Stimulated activated CD4-positive, alpha-beta T cell treated with anti-CD3 and anti-CD28 coated beads, Interleukin-4, amount 100 ng/mL, for 48 hours (primary cell): ENCODE data around the gene SNX1.

Source experiments
- DNase-seq, 2 donors: peaks; one replicate each; pipeline ENCODE4 v3.0.0-alpha.2; 2020; ENCODE audit warnings: low read depth in 2 of 2

The SNX1 gene

DNA sequence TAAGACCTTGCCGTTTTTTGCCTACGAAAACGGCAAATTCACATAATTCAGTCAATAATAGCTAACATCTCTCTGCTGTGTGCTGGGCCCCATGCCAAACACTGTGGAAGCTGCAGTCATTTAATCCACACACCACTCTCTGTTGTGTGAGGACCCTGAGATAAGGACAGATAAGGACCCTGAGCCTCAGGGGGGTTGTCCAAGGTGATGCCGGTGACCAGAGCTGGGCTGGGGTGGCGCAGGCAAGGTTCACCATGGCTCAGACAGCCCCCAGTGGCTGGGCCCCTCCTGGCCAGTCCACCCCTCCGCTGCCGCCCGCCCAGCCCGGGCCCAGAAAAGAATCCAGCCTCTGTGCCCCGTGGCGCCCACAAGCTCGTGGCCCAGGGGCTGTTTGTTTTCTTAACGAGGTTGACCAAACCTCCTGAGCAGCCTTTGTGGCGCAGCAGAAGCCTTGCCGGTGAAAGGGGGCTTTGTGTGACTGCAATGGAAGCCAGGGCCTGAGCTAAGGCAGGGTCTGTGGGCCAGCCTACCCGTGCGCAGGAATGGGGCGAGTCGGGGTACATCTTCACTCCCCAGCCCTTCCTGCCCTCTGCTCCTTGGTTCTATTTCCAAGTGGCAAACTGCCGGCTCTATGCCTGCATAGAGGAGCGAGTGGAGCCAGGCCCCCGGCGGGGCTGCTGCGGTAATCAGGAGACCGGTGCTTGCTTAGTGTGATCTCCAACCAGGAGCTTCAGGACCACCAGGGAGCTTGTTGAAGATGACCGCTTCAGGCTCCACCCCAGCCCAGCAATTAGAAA is 51.3 kb downstream of the SNX1 start:
- no peak for DNase-seq

DNA sequence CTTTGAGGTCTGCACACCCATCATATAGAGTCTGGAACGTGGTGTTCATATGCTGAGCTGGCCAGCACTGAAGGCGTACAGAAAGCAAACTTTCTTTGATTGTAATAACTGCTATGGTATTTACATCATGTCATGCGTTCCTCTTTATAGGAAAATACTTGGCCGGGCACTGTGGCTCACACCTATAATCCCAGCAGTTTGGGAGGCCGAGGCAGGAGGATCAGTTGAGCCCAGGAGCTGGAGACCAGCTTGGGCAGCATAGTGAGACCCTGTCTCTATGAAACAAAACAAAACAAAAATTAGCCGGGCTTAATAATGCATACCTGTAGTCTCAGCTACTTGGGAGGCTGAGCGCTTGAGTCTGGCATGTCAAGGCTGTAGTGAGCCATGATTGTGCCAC is 52.4 kb downstream of the SNX1 start:
- DNase-seq: no peak

DNA sequence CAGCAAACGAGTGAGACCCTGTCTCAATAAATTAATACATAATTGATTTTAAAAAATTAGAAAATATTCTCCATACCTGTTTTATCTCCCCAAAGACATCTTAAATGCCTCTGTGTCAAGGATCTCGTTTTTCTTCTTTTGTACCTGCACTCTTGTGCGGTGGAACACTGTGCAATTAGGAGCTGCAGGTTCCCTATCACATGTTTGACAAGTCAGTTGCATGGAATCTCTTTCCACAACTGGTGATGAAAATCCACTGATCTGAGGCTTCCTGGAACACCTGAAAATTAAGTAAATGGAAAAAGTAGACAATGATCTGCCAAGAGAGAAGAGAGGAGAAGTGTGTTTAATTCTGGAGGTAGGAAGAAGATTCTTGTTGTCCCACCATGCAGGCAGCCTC is 52.8 kb downstream of the SNX1 start:
- DNase-seq: no peak

DNA sequence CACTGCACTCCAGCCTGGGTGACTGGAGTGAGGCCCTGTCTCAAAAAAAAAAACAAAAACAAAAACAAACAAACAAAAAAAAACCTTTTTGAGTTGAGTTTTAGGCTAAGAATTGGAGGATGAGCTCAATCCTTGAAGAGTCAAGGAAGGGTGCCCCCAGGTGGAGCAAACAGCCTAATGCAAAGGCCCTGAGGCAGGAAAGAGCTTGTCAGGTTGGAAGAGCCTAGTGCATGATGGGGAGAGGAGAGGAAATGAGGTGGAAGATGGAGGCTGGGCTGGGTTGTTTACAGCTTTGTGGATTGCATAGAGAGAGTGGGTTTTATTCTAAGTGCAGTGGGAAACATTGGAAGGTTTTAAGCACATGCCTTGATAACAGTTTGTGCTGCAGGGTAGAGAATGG is 53.6 kb downstream of the SNX1 start:
- no peak for DNase-seq

DNA sequence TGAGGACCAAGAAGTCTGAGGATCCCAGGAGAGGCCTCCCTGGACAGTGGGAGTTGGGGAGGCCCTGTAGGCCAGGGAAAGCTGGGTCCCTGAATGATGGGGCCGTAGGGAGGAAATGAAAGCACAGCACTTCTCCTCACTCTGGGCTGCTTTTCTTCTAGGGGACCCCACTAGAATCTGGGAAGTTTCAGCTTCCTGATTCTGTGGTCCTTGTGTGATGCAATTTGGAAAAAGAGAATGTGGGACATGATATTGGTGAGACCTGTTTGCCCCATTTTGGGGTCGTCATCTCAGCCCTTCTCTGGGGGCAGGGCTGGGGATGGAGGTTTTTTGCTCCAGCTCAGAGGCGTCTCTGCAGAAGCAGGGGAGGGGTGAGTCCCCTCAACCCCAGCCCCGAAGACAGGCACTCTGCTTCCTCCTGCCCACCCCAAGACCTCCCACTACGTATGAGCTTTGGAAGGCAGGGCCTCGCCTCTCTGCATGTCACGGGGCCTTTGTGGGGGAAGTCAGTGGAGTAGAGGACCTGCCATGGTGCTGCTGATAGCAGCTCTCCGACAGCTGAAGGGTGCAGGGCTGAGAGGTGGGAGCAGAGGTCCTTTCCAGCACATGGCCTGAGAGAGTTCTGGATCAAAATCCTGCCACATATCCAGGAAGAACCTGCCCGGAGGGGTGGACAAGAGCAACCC is 54.3 kb downstream of the SNX1 start:
- DNase-seq: no peak

DNA sequence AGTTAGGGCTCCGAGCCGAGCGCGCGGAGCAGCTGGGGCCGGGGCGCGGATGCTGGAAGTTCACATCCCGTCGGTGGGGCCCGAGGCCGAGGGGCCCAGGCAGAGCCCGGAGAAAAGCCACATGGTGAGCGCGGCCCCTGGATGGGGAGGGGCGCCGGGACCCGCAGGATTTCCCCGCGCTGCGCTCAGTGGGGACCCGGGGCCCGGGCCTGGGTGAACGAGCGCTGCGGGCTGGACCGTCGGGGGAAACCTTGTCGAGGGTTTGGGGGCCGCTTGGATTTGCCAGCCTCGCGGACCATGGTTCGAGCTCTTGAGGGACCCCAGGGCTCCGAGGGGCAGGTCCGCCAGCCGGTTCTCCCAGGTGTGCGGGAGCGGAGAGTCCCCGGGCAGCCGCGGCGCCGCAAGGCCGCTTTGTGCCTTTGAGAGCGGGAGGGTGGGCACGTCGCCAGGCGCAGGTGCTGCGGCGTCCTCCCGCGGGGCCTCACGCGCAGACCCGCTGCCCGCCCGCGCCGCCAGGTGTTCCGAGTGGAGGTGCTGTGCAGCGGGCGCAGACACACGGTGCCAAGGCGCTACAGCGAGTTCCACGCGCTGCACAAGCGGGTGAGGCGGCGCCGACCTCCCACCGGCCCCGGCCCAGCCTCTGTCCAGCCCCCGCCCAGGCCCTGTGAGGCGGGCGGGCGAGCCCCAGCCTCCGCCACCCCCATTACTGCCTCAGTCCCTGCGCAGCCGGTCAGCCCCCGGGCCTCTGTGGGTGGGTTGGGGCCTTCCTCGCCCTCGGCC is 56.1 kb downstream of the SNX1 start, which contains the start of gene SNX22:
TSS of gene SNX22 (plus strand) at position 5 of the 780 bp plus-strand sequence. CDS start at position 50, 45 bp downstream.
- no peak for DNase-seq

DNA sequence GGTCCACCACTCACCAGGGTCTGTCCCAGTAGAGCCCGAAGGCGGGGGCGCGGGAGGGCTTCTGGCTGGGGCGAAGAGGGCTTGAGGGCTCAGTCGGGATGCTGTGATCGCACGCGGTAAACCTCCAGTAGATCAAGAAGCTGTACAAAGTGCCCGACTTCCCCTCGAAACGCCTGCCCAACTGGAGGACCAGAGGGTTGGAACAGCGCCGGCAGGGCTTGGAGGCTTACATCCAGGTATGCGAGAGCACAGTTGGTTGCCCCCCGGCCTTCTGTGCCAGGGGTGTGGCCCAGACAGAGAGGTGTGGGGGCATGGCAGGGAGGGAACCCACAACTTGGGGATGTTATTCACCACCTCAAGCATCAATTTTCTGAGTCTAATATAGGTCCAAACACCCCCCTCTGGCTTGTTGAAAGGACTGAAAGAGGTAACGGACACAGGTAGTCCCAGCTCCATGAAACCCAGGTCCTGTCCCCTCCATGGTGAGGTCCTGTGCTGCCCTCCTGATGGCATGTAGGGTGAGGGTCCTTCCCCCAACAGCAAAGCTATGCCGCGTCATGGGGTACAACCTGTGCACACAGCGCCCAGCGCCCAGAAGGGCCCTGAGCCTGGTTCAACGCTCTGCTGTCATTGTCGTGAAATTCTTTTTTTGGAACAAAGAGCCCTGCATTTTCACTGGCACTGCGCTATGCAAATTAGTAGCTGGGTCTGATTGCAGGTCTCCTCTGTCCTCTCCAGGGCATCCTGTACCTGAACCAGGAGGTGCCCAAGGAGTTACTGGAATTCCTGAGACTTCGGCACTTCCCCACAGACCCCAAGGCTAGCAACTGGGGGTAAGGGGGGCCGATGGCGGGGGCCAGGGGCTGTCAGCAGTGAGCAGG is 57.0 kb downstream of the SNX1 start:
- DNase-seq: no peak

DNA sequence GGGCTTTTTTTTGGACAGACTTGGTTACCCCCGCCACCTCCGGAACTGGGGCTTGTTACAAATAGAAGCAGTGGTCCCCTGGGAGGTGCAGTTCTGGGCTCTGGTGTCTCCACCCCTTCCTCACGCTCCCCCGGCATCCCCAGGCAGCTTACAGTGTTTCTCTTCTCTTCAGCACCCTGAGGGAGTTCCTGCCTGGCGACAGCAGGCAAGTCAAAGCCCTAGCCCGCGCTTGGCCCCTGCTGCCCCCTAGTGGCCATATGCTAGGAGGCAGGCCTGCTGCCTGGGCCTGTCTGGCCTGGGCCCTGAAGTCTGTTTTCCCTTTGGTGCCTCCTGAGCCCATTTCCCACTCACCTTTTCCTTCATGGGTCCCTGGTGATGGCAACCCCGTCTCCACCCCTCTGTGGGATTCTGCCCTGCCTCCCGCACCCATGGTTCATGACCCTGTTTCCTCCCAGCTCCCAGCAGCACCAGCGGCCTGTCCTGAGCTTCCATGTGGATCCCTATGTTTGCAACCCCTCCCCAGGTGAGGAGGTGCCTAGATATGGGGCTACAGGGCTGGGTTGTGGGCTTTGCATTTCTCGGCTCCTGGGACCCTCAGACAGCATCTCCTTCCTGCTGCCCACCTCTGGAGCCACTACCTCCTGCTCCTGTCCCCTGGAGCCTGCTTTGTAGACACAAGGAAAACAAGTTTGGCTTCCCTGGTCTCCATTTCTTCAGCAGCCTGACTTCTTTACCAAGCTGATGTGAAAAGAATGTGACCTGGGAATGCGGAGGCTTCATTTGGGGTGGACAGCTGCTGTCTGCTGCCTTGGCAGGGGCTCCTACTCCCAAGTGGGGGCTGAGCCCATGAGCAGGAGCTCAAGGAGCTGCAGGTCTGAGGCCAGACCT is 57.9 kb downstream of the SNX1 start:
- DNase-seq: peak; percentile 90 to 97

DNA sequence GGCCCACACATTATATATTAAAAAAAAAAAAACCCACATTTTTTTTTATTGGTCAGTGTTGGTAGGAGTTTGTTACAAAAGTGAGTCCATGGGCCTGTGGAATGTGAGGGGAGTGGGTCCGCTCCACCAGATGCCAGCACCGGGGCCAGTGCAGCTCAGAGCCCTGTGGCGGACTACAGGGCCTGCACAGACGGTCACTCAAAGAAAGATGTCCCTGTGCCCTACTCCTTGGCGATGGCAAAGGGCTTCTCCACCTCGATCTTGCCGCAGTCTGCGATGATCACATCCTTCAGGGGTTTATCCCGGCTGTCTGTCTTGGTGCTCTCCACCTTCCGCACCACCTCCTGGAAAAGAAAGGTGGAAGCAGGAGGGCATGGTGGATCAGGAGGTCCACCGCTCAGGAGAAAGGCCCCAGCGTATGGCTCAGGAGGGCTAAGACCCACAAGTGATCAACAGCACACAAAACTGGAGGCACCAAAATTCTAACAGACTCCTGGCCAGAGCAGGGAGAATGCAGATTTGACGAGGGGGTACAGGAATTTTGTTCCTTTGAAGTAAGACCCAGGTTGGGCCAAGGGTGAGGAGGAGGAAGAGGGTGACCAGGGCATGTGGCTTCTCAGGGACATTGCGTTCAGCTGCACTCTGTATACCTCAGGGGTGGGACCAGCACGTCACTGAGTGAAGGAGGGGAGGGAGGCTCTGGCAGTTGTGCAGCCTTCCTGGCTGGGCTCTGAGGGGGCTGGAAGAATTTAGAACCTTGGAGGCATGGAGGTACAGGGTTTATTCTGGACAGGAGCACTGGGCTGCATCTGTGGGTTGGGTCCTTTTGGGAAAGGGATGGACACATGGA is 60.2 kb downstream of the SNX1 start:
- DNase-seq: no peak

DNA sequence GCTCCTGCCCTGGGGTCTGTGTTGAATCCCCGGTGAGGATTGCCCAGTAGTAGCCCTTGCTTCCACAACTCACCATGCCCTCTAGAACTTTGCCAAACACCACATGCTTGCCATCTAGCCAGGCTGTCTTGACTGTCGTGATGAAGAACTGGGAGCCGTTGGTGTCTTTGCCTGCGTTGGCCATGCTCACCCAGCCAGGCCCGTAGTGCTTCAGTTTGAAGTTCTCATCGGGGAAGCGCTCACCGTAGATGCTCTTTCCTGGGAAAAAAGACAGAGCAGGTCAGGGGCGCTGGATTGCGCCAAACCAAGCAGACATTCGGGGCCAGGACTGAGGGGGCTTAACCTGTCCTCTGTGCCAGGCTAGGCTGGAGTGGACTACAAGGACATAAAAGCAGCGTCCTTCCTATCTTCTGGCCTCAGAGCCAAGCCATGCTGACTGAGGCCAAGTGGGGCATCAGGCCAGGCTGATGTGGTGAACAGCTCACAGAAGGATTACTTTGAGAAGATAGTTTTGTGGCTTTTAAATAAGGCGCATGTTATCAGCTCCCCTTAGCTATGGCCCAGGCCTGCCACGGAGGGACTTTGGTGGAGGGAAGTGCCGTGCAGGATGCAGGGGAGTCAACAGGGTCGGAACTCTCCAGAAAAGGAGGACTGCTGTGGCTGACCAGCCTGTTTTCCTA is 61.0 kb downstream of the SNX1 start:
- DNase-seq: no peak

DNA sequence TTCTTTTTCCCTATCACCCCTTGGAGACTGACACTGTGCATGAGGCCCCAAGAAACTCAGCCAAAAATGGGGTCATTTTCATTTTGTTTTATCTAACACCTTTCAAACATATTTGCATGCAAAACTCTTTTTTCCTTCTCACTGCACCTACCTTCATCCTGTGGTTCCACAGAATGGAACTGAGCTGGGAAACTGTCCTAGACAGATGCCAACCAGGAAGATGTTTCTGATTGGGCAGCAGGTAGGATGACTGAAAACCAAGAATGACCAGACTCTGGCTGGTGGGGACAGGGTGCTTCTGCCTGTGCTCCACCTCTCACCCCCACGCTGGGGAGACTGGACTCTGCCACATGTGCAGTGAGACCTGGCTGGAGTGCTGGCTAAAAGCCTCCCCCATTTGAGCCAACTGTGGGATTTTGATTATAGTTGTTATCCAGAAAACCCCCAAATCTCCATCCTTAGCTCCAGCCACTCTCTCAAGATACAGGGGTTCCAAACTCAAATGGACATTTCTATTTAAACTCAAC is 61.9 kb downstream of the SNX1 start:
- no peak for DNase-seq

DNA sequence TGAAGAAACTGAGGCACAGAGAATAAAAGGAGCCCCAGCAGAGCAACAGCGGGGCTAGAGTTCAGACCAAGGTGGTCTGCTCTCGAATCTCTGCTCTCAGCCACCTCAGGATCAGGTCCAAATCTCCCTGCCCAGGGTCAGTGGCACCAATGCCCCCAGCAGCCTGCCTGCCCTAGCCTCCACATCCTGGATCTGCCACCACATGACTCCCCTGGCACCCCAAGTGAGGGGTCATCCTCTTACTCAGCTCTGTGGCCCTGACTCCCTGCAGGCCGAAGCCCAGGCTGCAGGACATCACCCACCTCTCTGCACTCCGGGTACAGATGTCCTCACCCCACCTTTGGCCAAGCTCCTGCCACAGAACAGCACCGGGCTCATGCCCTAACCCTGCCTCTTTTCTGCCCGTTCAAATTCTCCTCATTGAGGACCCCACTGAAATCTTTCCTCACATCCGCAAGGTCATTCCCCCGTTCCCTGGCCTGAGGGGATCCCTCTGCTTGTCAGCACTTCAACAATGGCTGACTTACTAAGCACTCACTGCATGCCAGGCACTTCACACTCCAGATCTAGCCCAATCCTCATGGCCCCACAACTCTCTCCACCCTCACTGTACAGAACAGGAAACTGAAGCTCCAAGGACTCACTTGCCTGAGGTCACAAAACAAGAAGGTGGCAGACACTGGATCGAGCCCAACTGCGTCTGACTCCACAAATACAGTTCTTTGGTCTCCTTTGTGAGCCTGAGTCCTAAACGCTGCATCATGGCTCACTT is 62.8 kb downstream of the SNX1 start:
- DNase-seq: no peak

DNA sequence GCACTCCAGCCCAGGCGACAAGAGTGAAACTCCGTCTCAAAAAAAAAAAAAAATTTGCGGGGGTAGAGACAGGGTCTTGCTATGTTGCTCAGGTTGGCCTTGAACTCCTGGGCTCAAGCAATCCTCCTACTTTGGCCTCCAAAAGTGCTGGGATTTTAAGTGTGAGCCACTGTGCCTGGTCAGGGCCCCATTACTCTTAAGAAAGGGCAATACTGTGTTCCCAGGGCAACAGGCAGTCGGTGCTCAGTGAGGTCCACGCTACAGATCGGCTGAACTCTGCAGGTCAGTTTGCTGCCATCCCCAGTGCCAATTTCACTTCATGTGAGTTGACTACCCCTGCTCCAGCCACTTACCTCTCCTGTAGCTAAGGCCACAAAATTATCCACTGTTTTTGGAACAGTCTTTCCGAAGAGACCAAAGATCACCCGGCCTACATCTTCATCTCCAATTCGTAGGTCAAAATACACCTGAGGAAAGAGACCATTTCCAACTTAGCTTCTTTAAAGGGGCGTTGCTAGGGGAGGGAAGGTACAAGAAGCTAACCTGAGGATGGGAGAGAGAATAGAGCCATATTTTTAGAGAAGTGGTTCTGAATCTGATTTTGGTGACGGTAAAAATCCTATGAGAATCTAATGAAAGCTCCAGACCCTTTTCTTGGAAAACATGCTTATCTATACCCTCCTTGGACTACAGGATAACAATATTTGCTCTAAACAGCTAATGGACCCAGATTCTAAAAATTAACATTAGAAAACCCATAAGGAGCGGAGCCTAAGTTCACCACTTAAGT is 66.1 kb downstream of the SNX1 start:
- no peak for DNase-seq

DNA sequence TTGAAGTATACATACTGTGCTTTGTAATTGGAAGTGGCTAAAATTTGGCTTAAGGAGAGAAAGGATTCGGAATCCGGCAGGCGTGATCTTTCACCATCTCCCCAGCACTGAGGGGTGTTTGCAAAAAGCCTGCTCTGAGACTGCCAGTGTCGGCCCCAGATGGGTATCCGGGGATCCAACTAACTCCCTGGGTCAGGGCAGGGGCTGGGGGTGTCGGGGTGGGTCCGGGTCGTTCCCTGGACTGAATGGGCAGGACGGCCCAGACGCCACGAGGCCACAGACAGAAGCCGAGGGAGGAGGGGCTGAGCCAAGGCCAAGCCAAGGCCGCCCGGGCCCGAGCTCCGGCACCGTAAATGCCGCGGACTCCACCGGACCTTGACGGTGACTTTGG is 66.7 kb downstream of the SNX1 start:
- peak in 1 of 2 donors; percentile 19 for DNase-seq

DNA sequence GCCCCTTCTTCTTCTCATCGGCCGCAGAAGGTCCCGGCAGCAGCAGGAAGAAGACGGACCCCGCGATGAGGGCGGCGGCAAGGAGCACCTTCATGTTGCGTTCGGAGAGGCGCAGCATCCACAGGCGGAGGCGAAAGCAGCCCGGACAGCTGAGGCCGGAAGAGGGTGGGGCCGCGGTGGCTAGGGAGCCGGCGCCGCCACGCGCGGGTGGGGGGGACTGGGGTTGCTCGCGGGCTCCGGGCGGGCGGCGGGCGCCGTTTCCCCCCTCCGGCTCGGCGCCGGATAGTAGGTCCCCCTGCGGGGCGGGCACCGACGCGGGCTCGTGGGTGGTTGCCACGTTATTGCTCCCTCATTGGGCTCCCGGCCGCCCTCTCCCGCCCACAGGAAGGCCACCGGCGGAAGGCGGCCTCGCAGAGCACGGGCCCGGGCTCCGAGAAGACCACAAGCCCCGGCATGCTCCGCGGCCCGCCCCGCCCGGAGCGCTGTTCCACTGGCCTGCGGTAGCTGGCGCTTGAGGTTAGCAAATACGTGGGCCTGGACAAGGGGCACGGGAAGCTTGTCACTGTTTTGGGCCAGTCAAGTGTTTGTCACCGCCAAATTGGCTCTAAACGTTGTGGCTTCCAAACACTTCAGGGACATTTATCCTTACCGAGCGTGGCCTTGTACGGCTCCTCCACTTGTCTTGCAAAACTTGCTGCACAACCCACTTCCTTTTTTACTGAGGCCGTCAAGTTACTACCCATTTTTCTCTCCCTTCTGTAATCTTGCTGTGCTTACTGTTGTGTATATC is 67.3 kb downstream of the SNX1 start, which contains the start of gene PPIB:
TSS of gene PPIB (minus strand) at position 154 of the 790 bp plus-strand sequence. CDS start at position 118, 36 bp downstream.
- peak; percentile 94 to 97 for DNase-seq
